ENCODE results near the gene MBLAC1.

MBLAC1 gene

GRCh38 chr7:100154651-100155491, 28.1 kb downstream of the MBLAC1 start:
- DNase-seq = no peak

- DNase-seq = no peak
Measured at GRCh38 chr7:100155553-100156317, 29.0 kb downstream of the MBLAC1 start.

GRCh38 chr7:100156331-100157068, 29.7 kb downstream of the MBLAC1 start:
- DNase-seq = no peak

GRCh38 chr7:100157069-100157333, 30.2 kb downstream of the MBLAC1 start:
- no peak for DNase-seq

GRCh38 chr7:100157334-100158228, 30.8 kb downstream of the MBLAC1 start:
- DNase-seq = no peak

DNA sequence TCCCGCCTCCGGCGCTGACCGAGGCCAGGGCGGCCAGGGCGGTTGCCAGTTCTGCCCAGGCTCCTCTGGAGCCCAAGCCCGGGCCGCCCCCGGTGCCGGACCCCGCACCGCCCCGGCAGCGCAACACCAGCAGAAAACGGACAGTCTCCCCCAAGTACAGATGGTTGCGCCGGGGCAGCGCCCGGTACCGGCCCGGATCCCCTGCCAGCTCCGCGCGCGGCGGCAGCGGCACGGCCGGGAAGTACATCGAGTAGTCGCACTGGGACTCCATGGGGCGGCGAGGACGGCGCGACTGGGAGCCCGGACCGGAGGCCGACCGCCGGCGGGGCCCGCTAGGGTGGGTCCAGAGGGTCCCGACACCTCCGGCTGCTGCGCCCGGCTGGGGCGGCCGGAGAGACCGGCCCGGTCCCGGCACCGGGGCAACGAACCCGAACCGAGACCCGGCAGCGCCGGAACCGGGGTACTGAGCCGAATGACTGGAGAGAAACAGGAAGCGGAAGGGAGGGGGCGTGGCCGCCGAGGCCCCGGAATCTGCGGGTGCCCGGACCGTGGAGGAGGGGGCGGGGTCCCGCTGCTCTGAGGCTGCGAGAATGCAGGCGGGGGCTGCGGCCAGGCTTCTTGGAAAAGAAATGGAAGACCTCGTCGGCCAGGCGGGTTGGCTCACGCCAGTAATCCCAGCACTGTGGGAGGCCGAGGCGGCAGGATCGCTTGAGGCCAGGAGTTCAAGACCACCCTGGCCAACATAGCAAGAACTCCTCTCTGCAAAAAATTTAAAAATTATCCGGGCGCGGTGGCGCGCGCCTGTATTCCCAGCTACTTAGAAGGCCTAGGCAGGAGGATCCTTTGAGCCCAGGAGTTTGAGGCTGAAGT, 31.7 kb downstream of the MBLAC1 start, which contains the start of gene TRAPPC14:
TRAPPC14 (minus strand) TSS at position 495 of the 870 bp plus-strand sequence; CDS start at position 271, 224 bp downstream.
- peak; percentile 52 to 85 for DNase-seq

DNA sequence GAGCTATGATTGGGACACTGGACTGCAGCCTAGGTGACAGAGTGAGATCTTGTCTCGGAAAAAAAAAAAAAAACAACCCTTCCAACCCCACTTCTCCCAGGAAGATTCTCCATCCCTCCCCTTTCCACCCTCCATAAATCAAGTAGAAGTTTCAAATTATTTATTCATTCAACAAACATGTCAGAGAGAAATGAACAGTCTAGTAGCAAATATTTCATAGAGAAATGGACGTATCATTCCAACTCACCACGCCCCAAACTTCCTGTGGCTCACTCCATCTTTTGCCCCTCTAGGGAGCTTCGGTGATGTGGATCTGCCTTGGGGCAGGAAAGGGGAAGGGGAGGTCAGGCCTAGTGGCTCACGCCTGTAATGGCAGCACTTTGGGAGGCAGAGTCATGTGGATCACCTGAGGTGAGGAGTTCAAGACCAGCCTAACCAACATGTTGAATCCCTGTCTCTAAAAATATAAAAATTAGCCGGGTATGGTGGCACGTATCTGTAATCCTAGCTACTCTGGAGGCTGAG, 32.4 kb downstream of the MBLAC1 start:
- DNase-seq = no peak

- DNase-seq = no peak
Measured at GRCh38 chr7:100160067-100160466, 33.3 kb downstream of the MBLAC1 start.

GRCh38 chr7:100163006-100163531, 36.3 kb downstream of the MBLAC1 start:
- no peak for DNase-seq

- DNase-seq = no peak
Measured at GRCh38 chr7:100163871-100164270, 37.1 kb downstream of the MBLAC1 start.

DNA sequence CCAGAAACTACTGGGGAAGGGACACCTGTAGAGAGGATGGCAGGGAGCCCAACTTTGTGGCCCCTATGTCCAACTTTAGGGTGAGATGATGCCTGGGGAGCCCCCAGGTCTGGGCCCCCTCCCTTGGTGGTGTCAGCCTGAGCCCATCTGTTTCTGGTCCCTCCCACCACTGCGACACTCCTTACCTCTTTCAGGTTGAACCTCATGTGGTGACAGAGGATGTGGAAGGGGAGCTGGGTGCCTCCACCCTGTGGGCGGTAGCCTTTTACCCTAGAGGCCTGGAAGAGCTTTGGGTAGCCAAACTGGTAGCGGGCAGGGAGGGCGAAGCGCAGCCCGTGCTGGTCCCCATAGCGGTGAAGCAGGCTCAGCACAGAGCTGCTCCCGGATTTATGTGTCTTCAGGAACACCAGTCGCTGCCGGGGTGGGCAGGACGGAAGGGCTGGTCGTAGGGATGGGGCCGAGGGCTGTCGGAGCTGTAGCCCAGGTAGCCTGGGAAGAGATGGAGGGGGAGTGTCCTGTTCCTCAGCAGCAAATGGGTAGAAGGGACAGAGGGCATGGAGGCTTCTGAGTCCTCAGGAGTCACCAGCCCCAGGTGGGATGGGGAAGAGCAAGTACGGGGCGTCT, 39.7 kb downstream of the MBLAC1 start:
- no peak for DNase-seq

GRCh38 chr7:100166970-100167911, 40.5 kb downstream of the MBLAC1 start:
- no peak for DNase-seq

- no peak for DNase-seq
Measured at GRCh38 chr7:100167912-100168323, 41.2 kb downstream of the MBLAC1 start.

GRCh38 chr7:100169147-100169850, 42.5 kb downstream of the MBLAC1 start:
- DNase-seq = no peak

- no peak for DNase-seq
Measured at GRCh38 chr7:100170101-100170897, 43.5 kb downstream of the MBLAC1 start.

DNA sequence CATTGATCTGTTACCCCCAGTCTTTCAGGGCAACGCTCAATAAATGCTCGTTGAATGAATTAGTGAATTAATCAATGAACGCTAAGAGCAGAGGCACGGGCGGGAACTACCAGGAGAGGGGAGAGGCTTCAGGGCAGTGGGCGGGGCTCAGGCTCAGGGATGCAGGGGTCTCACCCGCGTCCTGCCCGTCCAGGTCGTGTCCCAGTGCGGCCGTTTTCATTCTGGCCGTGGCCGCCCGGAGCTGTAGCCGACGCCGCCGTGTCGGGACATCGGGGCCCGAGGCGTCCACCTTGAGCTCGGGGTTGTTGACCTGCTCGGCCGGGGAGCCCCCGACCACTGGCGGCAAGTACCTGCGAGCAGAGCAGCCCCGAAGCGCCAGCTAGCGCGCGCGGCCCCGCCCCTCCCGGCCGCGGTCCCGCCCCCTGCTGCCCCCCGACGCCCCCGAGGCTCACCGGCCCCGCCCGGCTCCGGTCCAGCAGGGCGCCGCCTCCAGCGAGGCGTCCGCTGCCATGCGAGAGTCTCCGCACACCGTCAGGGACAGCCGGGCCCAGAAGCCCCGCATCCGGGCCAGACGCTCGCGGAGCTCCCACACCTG, 44.4 kb downstream of the MBLAC1 start:
- DNase-seq = no peak

- no peak for DNase-seq
Measured at GRCh38 chr7:100171840-100172239, 45.1 kb downstream of the MBLAC1 start.

Measured in hippocampal formation (tissue), 2 donors.